Peyer's patch (tissue), 4 donors: ENCODE measurements around the gene MYO18B. TPM values are rescaled to one million over a fixed set of nuclear protein-coding genes. Genes with fewer than 3 reads are reported as not detected.

Experiments
- DNase-seq, 3 donors: peaks; one replicate each; pipeline ENCODE4 v3.0.0-alpha.2; 2017 to 2019
- H3K27ac ChIP-seq, 4 donors: fragments of 200-600 bp; sonication (generic); one replicate each; pipeline ENCODE4 v1.5.1; 2016 to 2019
- H3K27me3 ChIP-seq, 2 donors: fragments of 200-600 bp; sonication (generic); one replicate each; pipeline ENCODE4 v1.5.1; 2019
- H3K36me3 ChIP-seq, 3 donors: fragments of 200-600 bp; sonication (generic); one replicate each; pipeline ENCODE4 v1.5.1; 2016 to 2019
- H3K4me1 ChIP-seq, 4 donors: fragments of 200-600 bp; sonication (generic); one replicate each; pipeline ENCODE4 v1.5.1; 2016 to 2019
- H3K4me3 ChIP-seq, 4 donors: fragments of 200-600 bp; sonication (generic); 1 replicate in 3 of 4; 2 replicates in 1 of 4; pipeline ENCODE4 v1.5.1; 2016 to 2019; ENCODE audit warnings: mild to moderate bottlenecking in 1 of 4
- H3K9me3 ChIP-seq, 4 donors: fragments of 200-600 bp; sonication (generic); one replicate each; pipeline ENCODE4 v1.5.1; 2016 to 2019; ENCODE audit warnings: mild to moderate bottlenecking in 1 of 4
- POLR2A ChIP-seq, 2 donors: fragments of 450-650 bp; IDR thresholded peaks; one replicate each; pipeline ENCODE4 v1.5.1; 2017; ENCODE audit warnings: antibody characterized with exemption in 2 of 2, mild to moderate bottlenecking in 2 of 2, moderate library complexity in 2 of 2
- total RNA-seq, 4 donors: library from RNA; depleted of rRNA; stranded (reverse); fragments of >200 nt; gene quantifications; one replicate each; pipeline ENCODE4 v1.1.0, GENCODE V29; 2016
- TF ChIP-seq, protein P1 (sequence below), 6 experiments: fragments of 450-650 bp in 4 of 6; fragments of 200-600 bp in 2 of 6; sonication (generic) in 1 of 6; IDR thresholded peaks; one replicate each; pipeline ENCODE4 v1.5.1; 2017 to 2019; ENCODE audit warnings: antibody characterized with exemption in 6 of 6, mild to moderate bottlenecking in 3 of 6, moderate library complexity in 1 of 6

Gene MYO18B
- total RNA-seq, 4 donors from 2014 or later: 0.28 to 0.83 TPM; not detected in 2

DNA sequence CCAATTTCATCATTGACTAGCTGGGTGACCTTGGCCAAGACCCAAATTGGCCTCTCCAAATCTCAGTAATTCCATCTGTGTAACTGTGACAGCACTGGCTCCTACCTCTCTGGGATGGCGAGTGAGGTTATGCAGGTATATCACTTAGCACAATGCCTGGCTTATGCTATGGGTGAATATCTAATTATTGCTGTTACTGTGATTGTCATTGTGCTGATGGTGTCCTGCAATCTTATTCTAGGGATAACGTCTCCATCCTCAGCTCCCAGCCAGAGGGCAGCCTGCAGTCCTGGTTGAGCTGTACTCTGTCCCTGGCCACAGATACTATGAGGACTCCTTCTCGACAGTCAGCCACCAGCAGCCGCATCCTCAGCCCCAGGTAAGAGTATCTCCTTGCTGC is 262.5 kb downstream of the MYO18B start:
- H3K9me3 ChIP-seq: no peaks in the 10 kb centered on the region
- no peak for DNase-seq
- H3K4me1 ChIP-seq: no peaks in the 10 kb centered on the region
- TF ChIP-seq, protein P1, sequence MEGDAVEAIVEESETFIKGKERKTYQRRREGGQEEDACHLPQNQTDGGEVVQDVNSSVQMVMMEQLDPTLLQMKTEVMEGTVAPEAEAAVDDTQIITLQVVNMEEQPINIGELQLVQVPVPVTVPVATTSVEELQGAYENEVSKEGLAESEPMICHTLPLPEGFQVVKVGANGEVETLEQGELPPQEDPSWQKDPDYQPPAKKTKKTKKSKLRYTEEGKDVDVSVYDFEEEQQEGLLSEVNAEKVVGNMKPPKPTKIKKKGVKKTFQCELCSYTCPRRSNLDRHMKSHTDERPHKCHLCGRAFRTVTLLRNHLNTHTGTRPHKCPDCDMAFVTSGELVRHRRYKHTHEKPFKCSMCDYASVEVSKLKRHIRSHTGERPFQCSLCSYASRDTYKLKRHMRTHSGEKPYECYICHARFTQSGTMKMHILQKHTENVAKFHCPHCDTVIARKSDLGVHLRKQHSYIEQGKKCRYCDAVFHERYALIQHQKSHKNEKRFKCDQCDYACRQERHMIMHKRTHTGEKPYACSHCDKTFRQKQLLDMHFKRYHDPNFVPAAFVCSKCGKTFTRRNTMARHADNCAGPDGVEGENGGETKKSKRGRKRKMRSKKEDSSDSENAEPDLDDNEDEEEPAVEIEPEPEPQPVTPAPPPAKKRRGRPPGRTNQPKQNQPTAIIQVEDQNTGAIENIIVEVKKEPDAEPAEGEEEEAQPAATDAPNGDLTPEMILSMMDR (IDR thresholded peaks at IDR 0.05): no peak
- no peak for TF ChIP-seq POLR2A (IDR thresholded peaks at IDR 0.05)
- H3K27ac ChIP-seq: no peak overlapping the region
- no peaks in the 10 kb centered on the region for H3K36me3 ChIP-seq
- no peaks in the 10 kb centered on the region for H3K27me3 ChIP-seq
- H3K4me3 ChIP-seq: no peak overlapping the region

DNA sequence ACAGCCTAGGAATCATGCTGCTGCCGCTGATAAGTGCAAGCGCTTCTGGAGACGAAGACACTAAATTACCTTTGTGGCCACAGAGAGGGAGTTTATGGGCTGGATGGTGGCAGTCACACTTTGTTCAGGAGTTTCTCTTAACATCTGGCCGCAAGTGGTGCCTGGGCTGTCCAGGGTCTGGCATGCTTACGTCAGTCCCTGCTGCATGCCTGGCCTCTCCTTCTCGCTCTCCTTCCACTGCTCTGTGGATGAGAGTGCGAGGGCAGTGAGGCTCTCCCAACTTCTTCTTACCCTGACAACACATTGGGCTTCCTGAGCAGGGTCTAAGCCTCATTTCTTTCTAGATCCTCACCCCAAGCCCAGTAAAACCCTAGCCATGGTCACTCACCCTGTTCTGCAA is 266.6 kb downstream of the MYO18B start:
- Histone ChIP-seq H3K36me3 (no peaks in the 10 kb centered on the region), H3K9me3 (no peaks in the 10 kb centered on the region), H3K27ac (no peak overlapping the region), H3K4me1 (no peaks in the 10 kb centered on the region), H3K27me3 (no peaks in the 10 kb centered on the region), H3K4me3 (no peak overlapping the region)
- DNase-seq: no peak
- TF ChIP-seq POLR2A (IDR thresholded peaks at IDR 0.05): no peak
- TF ChIP-seq, protein P1 (IDR thresholded peaks at IDR 0.05): no peak

DNA sequence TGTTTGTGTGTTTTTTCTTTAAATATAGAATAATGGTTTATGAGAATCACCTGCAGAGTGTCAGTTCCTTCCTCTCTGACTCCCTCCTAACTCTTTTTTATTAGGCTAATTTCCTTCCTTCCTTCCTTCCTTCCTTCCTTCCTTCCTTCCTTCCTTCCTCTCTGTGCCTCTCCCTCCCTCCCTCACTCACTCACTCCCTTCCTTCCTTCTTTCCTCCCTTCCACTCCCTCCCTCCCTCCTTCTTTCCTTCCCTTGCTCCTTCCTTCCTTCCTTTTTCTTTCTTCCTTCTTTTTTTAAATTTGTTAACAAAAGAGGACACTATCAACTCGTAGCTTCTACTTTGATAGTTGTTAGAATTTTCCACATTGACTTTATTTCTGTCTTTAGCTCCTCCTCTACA is 274.9 kb downstream of the MYO18B start:
- no peak overlapping the region for H3K27ac ChIP-seq
- DNase-seq: no peak
- no peaks in the 10 kb centered on the region for H3K4me1 ChIP-seq
- TF ChIP-seq POLR2A (IDR thresholded peaks at IDR 0.05): no peak
- TF ChIP-seq, protein P1 (IDR thresholded peaks at IDR 0.05): no peak
- no peaks in the 10 kb centered on the region for H3K36me3 ChIP-seq
- H3K27me3 ChIP-seq: no peaks in the 10 kb centered on the region
- no peak overlapping the region for H3K4me3 ChIP-seq
- no peaks in the 10 kb centered on the region for H3K9me3 ChIP-seq

DNA sequence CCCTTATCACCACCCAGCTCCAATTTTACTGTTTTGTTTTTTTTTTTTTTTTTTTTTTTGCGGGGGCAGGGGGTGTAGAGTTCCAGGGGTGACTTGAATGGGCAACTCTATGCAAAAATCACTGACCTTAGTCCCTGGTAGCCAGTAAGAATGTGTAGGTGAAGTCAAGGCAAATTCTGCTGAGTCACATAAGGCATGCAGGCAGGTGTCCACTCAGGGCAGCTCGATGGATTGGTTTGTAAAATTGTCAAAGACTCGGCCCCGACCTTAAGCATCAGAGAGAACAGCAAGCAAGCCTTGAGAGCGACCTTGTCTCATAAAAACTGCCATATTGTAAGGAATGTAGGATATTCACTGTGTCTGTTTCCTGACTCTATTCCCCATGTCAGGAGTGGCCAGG is 275.9 kb downstream of the MYO18B start:
- Histone ChIP-seq H3K27me3 (no peaks in the 10 kb centered on the region), H3K9me3 (no peaks in the 10 kb centered on the region), H3K4me1 (no peaks in the 10 kb centered on the region), H3K27ac (no peak overlapping the region), H3K36me3 (no peaks in the 10 kb centered on the region), H3K4me3 (no peak overlapping the region)
- no peak for DNase-seq
- TF ChIP-seq POLR2A (IDR thresholded peaks at IDR 0.05): no peak
- TF ChIP-seq, protein P1 (IDR thresholded peaks at IDR 0.05): no peak

DNA sequence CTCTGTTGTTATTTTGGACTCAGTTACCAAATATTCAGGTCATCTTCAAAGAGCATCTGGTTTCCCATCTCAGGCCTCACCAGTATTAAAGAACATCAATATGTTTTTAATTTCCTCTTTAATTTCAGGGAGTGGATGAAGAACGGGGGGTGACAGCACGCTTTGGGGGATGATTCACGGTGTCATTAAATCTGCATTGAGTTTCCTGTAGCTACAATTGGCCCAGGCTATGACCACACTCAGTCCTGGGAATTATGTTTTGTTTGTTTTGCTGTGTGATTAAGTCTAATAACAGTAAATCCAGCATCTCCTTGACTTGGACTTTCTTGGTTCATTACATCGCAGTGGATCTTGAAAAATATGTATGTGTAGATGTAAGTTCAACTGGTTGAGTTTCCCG is 277.6 kb downstream of the MYO18B start:
- TF ChIP-seq, protein P1 (IDR thresholded peaks at IDR 0.05): no peak
- TF ChIP-seq POLR2A (IDR thresholded peaks at IDR 0.05): no peak
- Histone ChIP-seq H3K27me3 (no peaks in the 10 kb centered on the region), H3K4me1 (no peaks in the 10 kb centered on the region), H3K27ac (no peak overlapping the region), H3K36me3 (no peaks in the 10 kb centered on the region), H3K9me3 (no peaks in the 10 kb centered on the region), H3K4me3 (no peak overlapping the region)
- DNase-seq: no peak

- Histone ChIP-seq H3K9me3 (no peaks in the 10 kb centered on the region), H3K36me3 (no peaks in the 10 kb centered on the region), H3K4me3 (no peak overlapping the region), H3K27me3 (no peaks in the 10 kb centered on the region), H3K4me1 (no peaks in the 10 kb centered on the region), H3K27ac (no peak overlapping the region)
- no peak for TF ChIP-seq POLR2A (IDR thresholded peaks at IDR 0.05)
- TF ChIP-seq, protein P1 (IDR thresholded peaks at IDR 0.05): no peak
- DNase-seq: no peak
These were observed 279.5 kb downstream of the MYO18B start for GRCh38 chr22:26021516-26021915.
